Measurements from ENCODE around the gene C1QTNF6.

The C1QTNF6 gene

DNA sequence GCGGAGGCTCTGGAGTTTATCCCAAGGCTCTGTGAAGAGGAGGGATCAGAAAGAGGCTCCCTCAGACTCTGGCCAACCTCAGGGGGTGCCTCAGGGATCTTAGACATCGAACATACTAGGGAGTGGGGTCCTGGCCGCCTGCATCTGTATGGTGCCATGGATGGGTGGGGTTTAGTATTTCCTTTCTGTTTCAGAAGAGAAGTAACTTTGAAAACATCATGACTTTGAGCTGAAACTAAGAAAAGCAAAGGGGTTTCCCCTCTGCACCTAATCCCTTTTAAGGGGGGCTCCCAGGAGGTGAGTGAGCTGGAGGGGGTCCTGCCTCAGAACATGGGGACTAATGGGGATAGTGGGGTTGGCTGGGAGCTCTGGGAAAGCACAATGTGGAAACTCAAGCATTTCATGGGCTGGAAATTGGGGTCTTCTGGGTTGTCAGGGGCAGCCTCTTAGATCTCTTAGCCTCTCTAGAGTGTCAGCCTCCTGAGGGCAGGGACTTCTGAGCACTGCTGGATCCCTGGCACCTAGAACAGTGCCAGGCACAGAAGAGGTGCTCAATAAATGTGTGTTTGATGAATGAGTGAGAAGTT lies 36.0 kb upstream of the C1QTNF6 start:
- no peak for DNase-seq

DNA sequence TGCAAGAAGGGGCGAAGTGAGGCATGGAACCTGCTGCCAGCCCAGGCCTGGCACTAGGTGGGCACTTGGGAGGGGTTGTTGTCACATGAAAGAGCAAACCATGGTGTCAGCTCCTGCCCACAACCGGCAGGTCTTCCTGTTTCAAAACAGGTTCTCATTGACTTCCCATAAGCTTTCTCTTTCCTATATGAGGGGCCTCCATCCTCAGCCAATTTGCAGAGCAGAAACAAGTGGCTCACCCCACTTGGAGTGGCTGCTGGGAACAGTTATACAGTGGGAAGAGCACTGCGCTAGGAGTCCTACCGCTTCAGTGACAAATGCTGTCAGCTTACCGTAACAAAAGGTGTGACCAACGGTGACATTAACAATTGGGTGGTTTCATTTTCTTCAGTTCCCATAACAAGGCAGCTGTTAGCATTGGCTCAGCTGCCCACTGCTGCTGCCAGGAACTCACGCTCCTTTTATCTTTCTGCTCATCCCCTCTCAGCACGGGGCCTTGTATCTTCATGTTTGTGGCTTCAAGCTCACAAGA lies 34.5 kb upstream of the C1QTNF6 start:
- no peak for DNase-seq

DNA sequence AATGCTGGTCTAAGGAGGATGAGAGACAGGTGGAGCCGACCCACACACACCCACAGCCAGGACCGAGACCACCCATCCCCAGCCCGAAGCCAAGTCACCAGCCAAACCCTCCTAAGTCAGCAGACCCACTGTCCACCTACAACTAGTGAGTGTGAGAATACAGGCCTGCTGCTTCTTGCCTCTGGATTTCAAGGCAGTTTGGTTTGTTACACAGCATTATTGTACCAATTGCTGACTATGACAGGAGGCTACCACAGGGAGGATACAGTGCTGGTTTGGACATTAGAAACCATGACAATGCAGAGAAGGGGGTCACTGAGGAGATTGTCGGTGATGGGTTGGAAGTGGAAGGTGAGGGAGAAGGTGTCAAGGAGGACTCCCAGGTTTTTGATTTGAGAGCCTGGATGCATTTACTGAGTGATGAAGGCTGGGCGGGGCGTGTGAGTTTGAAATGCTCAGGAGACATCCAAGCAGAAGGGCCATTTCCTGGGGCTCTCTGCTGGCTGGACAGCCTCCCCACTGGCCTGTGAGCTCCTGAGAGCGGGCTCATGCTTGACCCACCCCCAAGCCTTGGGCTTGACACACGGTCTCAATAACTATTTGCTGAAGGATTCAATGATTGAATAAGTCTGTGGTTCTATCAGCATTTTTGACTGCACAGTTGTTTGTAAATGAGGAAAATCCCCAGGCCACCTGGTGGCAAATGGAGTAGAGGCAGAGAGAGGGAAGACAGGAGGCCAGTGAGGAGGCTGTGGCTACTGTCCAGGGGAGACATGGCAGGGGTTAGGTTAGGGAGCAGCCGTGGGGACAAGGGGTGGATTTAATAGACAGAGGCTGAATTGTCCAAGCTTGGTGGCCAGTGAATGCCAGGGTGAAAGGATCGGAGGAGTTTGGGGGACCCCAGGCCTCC lies 33.6 kb upstream of the C1QTNF6 start:
- DNase-seq, result no peak

GRCh38 chr22:37220543-37220981 lies 32.5 kb upstream of the C1QTNF6 start:
- DNase-seq, result no peak

DNA sequence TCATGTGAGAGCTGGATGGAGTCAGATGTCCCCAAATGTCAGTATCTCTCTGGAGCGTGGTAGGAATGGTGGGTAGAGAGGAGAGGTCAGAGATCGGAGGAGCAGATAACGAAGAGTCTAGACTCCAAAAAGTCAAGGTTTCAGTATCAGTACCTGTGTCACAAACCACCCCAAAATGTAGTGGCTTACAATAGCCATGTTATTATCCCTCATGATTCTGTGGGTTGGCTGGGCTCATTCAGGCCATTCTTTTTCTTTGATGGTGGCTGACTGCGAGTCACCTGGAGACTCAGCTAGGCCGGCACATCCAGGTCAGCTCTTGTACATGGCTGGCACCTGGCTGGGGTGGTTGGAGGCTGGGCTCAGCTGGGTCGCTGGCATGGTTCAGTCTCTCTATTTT lies 31.5 kb upstream of the C1QTNF6 start:
- DNase-seq, result no peak

GRCh38 chr22:37218771-37219411 lies 30.8 kb upstream of the C1QTNF6 start:
- no peak for DNase-seq

DNA sequence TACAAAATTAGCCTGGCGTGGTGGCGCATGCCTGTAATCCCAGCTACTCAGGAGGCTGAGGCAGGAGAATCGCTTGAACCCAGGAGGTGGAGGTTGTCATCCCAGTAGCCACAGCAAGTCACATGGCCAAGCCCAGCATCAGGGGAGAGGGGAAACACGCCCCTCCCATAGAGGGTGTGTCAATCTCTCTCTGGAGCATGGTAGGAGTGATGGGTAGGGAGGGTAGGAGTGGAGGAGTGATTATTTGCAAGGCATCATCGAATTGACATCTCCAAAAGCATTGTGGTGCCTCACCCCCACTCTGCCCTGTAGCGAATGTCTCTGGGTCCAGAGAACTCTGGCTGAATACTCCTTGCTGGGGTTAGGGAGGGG lies 30.3 kb upstream of the C1QTNF6 start:
- DNase-seq, result no peak

DNA sequence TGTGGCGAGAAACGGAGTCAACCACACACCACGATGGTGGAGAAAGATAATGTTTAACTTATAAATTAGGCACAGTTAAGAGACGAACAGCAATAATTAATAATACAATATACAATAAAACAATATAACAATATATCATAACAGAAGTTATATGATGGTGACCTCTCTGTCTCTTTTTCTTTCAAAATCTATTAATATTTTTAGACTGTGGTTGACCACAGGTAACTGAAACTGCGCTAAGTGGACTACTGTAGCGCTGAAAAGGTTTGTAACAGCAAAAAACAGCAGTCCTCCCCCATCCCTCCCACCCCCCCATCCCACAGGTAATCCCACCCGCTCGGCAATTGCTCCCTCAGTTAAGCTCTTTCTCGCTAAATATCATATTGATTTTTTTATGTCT lies 27.8 kb upstream of the C1QTNF6 start:
- DNase-seq, result no peak

DNA sequence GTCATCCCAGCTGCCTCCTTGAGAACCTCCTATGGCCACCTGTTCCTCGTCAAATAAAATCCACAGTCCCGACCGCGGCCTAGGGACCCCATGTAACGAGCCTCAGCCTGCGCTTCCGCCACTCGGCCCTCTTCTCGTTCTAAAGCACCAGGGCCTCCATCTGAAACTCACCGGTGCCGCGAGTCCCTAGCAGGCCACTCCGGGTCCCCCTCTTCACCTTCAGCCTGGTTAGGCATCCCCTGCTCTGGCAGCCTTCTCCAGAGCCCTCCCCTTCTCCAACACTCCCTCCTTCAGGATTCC lies 26.6 kb upstream of the C1QTNF6 start:
- DNase-seq, result no peak

DNA sequence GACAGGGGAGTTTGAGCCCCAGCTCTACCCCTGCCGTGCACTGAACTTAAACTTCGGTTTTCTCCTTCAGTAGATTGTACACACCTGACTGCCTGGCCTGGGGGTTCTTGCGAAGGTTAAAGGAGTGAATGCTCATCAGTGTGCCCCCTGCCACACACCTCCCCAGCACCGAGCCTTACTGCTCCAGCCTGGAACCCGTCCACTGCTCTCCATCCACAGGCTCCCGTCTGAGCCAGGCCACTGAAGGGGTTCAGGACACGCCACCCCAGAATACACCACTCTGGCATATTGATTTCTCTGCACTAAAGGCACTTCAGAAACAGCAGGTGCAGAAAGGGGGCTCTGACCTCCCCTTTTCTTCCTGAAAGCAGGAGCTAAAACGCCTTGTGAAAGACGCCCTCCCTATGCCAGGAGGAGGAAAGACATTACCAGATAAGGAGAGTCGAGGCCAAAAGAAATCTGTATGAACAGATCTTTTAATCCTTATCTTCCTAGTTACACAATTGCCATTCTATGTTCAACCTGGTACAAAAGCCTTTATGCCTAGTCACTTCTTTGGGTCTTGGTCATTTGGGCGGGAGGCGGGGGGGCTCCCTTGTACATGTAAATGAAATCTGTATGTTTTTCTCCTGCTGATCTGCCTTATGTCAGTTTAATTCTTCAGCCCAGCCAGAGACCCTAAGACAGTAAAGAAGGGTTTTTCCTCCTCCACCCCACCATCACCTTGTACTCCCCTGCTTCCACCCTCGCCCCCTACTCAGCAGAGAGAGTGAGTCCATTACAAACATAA lies 26.1 kb upstream of the C1QTNF6 start:
- DNase-seq, result no peak

GRCh38 chr22:37213218-37213855 lies 25.3 kb upstream of the C1QTNF6 start:
- no peak for DNase-seq

DNA sequence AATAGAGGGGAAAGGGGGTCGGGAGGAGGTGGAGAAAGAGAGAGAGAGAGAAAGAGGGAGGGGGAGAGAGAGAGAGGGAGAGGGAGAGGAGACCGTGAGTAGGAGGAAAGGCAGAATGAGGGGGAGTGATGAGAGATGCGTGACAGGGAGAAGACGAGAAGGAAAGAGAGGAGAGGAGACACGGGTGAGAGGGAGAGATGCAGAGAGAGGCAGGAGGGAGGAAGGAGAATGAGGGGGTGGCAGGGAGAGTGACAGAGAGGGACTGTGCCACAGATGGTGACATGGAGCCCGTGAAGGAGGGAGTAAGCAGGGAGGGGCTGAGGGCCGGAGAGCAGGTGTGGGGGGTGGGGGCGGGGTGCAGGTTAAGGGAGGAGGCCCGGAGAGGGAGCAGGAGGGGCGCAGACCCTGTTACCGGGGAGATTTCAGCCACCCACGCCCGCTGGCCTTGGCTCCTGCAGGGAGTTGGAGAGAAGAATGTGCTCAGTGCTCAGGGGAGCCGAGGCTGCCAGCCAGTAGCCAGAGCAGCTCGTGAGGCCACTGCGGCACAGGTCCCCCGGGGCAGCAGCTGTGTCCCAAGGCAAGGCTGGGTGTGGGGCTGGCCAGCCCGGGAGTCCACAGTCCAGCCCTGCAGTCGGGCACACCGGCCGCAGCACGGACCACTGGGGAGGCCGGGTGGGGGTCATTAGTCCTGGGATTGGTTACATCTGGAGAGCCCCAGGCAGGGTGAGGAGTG lies 24.3 kb upstream of the C1QTNF6 start, which contains the start of gene SSTR3:
Gene SSTR3, minus strand, starts transcription at position 304 of the 733 bp plus-strand sequence. CDS start 4,674 bp downstream, outside the sequence.
- no peak for DNase-seq

GRCh38 chr22:37211866-37212173 lies 23.8 kb upstream of the C1QTNF6 start:
- DNase-seq, result no peak

- DNase-seq, result no peak
Observed at GRCh38 chr22:37211075-37211865, 23.2 kb upstream of the C1QTNF6 start.

DNA sequence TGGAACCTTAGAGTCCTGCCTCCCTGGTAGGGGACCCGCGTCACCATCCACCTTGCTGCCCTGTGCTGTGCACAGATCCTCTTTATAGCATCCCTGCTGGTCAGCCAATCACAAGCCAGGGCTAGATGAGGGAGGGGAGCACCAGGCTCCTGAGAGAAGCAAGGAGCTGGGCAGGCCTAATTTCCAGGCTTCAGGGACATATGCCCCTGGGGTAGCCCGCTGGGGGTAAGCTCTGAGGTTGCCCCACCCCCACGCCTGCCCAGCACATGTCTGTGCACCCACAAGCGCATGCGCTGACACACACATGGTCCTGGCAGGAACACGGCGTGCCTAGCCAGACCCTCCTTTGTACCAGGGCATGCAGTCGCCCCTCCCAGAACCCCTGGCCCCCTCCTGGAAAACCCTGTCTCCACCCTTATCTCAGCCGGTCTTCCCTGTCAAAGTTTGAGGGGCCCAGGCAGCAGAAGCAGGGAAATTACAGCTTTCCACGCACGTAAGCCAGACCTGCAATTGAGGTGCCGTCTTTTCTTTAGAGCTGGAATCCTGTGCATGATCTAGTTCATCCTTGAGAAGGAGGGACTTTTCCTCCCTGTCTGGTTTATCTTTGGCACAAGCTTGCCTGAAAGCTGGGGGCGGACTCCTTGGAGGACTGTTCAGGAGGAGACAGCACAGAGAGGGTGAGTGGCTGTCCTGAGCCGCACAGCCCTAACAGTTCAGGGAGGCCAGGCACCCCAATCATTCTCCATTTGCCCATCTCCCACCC lies 22.2 kb upstream of the C1QTNF6 start:
- no peak for DNase-seq

DNA sequence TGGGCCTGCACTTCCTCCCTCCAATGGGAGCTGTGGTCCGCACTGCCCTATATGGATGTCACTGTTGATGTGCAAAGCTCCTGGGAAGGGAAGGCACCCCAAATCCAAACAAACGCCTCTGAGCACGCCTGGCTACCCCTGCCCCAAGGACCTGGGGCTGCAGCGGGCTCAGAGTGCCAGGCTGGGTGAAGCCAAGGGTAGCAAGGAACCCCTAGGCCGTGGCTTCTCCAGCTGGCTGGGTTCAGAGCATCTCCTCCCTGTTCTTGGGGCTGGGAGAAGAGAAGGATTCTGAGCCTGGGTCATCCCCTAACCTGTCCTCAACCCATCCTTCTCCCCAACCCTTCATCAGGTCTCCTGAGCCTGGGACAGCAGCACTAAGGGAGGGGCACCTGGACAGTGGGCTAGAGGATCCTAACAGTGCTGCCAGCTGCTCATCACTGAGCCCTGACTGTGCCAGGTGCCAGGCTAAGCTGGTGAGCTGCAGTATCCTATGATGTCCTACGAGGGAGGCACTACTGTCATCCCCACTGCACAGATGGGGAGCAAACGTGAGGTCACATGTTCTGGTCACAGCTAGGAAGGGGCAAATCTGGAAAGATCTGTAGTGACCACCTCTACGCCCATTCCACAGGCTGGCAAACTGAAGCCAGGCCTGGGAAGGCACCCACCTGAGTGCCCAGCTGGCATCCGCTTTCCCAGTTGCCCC lies 21.2 kb upstream of the C1QTNF6 start:
- DNase-seq, result no peak

GRCh38 chr22:37208401-37209139 lies 20.5 kb upstream of the C1QTNF6 start:
- no peak for DNase-seq

DNA sequence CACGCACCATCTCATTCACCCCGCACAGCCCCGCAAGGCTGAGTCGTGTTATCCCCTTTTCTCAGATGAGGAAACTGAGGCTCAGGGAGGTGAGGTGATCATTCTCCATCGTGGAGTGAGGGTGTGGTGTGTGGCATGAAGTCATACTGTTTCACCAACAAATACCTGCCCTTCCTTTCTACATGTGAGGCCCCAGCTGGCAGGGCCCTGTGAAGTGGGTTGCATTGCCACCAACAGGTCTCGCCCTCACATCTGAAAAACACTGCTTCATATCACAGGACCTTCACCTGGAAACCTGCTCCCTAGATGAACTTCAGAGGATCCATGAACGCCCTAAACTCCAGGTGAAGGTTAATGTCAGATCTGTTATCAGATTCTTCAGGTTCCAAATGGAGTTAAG lies 19.9 kb upstream of the C1QTNF6 start:
- DNase-seq, result no peak

Measured in NCI-H1417 treated with DMSO at 0.1 percent for 48 hours (cell line).